HepG2 (cell line): ENCODE measurements around the gene ACTN2. TPM values are rescaled to one million over a fixed set of nuclear protein-coding genes. Genes with fewer than 3 reads are reported as not detected.
A peak's percentile ranks its signal among the peaks of the same experiment; 100 is the strongest.

Experiments
- AGO1 ChIP-seq: fragments of 200-400 bp; formaldehyde crosslinking; IDR thresholded peaks from 2 replicates; pipeline ENCODE4 v1.6.1; 2017; ENCODE audit warnings: mild to moderate bottlenecking, low read depth, low read length, moderate library complexity; ENCODE audit not compliant: poor library complexity, severe bottlenecking
- CCAR2 ChIP-seq: fragments of 200-400 bp; formaldehyde crosslinking; optimal IDR thresholded peaks from 2 replicates; pipeline ENCODE3; 2018; ENCODE audit warnings: low read depth, mild to moderate bottlenecking, low read length, moderate library complexity
- CENPT ChIP-seq: sonication (generic); formaldehyde crosslinking; IDR thresholded peaks from 2 replicates; pipeline ENCODE4 v1.8.0; 2022; ENCODE audit warnings: low read depth, mild to moderate bottlenecking, moderate library complexity, missing genetic modification reagents
- GTF2F1 ChIP-seq: fragments of 150-350 bp; IDR thresholded peaks from 2 replicates; pipeline ENCODE4 v1.6.1; 2014; ENCODE audit warnings: low read length
- KLF15 ChIP-seq: sonication (generic); formaldehyde crosslinking; IDR thresholded peaks from 2 replicates; pipeline ENCODE4 v1.8.1; 2023; ENCODE audit warnings: borderline replicate concordance, mild to moderate bottlenecking, inconsistent platforms, missing genetic modification reagents, mixed read lengths
- NAIF1 ChIP-seq: sonication (generic); formaldehyde crosslinking; IDR thresholded peaks from 2 replicates; pipeline ENCODE4 v1.5.0; 2020; ENCODE audit warnings: mild to moderate bottlenecking, missing genetic modification reagents, borderline replicate concordance
- REL ChIP-seq: sonication (generic); formaldehyde crosslinking; conservative IDR thresholded peaks from 2 replicates; pipeline ENCODE4 v1.8.0; 2022; ENCODE audit warnings: mild to moderate bottlenecking, missing genetic modification reagents, moderate library complexity
- SAP130 ChIP-seq: IDR thresholded peaks from 2 replicates; pipeline ENCODE4 v1.6.1; 2016; ENCODE audit warnings: low read depth
- SMAD9 ChIP-seq: sonication (generic); formaldehyde crosslinking; IDR thresholded peaks from 2 replicates; pipeline ENCODE4 v1.5.1; 2020; ENCODE audit warnings: mild to moderate bottlenecking, missing genetic modification reagents
- ZC3H4 ChIP-seq: sonication (generic); formaldehyde crosslinking; IDR thresholded peaks from 2 replicates; pipeline ENCODE4 v1.4.0; 2020; ENCODE audit warnings: missing genetic modification reagents, borderline replicate concordance
- ZFP41 ChIP-seq: sonication (generic); formaldehyde crosslinking; IDR thresholded peaks from 2 replicates; pipeline ENCODE4 v1.4.0; 2020; ENCODE audit warnings: mild to moderate bottlenecking, missing genetic modification reagents, borderline replicate concordance
- ZNF20 ChIP-seq: sonication (generic); formaldehyde crosslinking; IDR thresholded peaks from 2 replicates; pipeline ENCODE4 v1.4.0; 2020; ENCODE audit warnings: mild to moderate bottlenecking, moderate library complexity, missing genetic modification reagents
- ZNF224 ChIP-seq: sonication (generic); formaldehyde crosslinking; IDR thresholded peaks from 2 replicates; pipeline ENCODE4 v1.5.0; 2020; ENCODE audit warnings: mild to moderate bottlenecking, missing genetic modification reagents
- ZNF329 ChIP-seq: sonication (generic); formaldehyde crosslinking; IDR thresholded peaks from 2 replicates; pipeline ENCODE4 v1.9.0; 2021; ENCODE audit warnings: low read depth, mild to moderate bottlenecking, missing genetic modification reagents
- polyA plus RNA-seq, 8 experiments: library from polyadenylated mRNA; depleted of rRNA in 3 of 8; stranded (reverse) in 7 of 8; unstranded in 1 of 8; fragments of >200 nt; fragmentation: Illumina TruSeq in 4 of 8; extraction: Trizol in 4 of 8; gene quantifications; 2 replicates each; pipeline versions ENCODE4 v1.2.1 to v1.2.3, GENCODE V29; 2011 to 2016; ENCODE audit warnings: low read depth in 4 of 8, missing spikeins in 1 of 8, mixed read lengths in 1 of 8; ENCODE audit not compliant: insufficient read depth in 1 of 8
- total RNA-seq, 5 experiments: library from RNA; depleted of rRNA; stranded (reverse); fragments of >200 nt; fragmentation: Illumina TruSeq; extraction: Trizol; gene quantifications; 2 replicates each; pipeline ENCODE4 v1.2.3, GENCODE V29; 2016; ENCODE audit warnings: low read depth in 1 of 5
- TF ChIP-seq, protein P1 (sequence below): sonication (generic); formaldehyde crosslinking; IDR thresholded peaks from one replicate; pipeline ENCODE4 v1.5.1; 2020; ENCODE audit warnings: mild to moderate bottlenecking, missing genetic modification reagents; ENCODE audit errors: not compliant biosample characterization
- TF ChIP-seq, protein P2 (sequence below): sonication (generic); formaldehyde crosslinking; IDR thresholded peaks from 2 replicates; pipeline ENCODE4 v1.5.0; 2020; ENCODE audit warnings: missing genetic modification reagents, mild to moderate bottlenecking, borderline replicate concordance
- TF ChIP-seq, protein P3 (sequence below): sonication (generic); formaldehyde crosslinking; IDR thresholded peaks from 2 replicates; pipeline ENCODE4 v1.5.1; 2020; ENCODE audit warnings: missing genetic modification reagents, mild to moderate bottlenecking, borderline replicate concordance

ACTN2 gene
- total and polyA plus RNA-seq, 2 of the 13 experiments (the other 11 are each of a cell fraction or from before 2014, with no cell fraction given): 0.04 to 0.13 TPM

DNA sequence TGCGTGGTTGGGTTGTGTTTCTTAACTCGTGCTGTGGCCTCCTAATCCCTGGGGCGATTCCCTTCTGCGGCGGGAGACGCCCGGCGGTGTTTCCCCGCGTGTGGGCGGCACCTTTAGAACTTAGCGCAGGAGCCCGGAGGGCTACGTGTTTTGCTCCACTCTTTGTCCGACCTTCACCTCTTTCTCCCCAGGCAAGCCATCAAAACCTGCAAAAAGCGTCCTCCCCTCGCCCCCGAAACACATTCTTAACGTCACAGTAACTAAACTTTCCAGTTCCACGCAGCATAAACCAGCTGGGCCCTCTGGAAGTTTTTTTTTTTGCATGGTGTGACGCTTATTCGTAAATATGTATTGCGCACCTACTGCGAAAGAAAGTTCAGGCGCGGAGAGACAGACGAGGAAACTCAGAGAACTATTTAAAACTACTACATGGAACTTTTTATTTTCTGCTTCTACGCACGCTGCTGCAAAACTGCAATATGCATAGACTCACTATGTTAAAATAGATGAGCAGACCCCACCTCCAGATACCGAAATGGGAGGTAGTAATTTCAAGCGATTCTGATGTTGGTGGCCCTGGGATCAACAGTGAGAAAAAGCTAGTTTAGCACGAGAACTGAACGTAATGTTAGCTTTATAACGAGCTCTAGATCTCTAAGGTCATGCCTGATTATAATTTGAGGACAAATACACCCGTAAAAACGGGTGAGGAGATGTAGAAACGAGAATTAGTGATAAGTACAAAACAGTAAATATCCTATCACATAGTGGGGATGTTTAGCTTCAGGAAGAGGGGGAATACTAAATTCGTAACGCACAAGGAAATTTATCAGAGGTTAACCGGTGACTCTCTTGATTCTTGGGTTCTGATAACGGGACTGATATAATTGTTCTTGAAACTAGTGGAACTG, 109.7 kb downstream of the ACTN2 start (continued):
- TF ChIP-seq, protein P1, sequence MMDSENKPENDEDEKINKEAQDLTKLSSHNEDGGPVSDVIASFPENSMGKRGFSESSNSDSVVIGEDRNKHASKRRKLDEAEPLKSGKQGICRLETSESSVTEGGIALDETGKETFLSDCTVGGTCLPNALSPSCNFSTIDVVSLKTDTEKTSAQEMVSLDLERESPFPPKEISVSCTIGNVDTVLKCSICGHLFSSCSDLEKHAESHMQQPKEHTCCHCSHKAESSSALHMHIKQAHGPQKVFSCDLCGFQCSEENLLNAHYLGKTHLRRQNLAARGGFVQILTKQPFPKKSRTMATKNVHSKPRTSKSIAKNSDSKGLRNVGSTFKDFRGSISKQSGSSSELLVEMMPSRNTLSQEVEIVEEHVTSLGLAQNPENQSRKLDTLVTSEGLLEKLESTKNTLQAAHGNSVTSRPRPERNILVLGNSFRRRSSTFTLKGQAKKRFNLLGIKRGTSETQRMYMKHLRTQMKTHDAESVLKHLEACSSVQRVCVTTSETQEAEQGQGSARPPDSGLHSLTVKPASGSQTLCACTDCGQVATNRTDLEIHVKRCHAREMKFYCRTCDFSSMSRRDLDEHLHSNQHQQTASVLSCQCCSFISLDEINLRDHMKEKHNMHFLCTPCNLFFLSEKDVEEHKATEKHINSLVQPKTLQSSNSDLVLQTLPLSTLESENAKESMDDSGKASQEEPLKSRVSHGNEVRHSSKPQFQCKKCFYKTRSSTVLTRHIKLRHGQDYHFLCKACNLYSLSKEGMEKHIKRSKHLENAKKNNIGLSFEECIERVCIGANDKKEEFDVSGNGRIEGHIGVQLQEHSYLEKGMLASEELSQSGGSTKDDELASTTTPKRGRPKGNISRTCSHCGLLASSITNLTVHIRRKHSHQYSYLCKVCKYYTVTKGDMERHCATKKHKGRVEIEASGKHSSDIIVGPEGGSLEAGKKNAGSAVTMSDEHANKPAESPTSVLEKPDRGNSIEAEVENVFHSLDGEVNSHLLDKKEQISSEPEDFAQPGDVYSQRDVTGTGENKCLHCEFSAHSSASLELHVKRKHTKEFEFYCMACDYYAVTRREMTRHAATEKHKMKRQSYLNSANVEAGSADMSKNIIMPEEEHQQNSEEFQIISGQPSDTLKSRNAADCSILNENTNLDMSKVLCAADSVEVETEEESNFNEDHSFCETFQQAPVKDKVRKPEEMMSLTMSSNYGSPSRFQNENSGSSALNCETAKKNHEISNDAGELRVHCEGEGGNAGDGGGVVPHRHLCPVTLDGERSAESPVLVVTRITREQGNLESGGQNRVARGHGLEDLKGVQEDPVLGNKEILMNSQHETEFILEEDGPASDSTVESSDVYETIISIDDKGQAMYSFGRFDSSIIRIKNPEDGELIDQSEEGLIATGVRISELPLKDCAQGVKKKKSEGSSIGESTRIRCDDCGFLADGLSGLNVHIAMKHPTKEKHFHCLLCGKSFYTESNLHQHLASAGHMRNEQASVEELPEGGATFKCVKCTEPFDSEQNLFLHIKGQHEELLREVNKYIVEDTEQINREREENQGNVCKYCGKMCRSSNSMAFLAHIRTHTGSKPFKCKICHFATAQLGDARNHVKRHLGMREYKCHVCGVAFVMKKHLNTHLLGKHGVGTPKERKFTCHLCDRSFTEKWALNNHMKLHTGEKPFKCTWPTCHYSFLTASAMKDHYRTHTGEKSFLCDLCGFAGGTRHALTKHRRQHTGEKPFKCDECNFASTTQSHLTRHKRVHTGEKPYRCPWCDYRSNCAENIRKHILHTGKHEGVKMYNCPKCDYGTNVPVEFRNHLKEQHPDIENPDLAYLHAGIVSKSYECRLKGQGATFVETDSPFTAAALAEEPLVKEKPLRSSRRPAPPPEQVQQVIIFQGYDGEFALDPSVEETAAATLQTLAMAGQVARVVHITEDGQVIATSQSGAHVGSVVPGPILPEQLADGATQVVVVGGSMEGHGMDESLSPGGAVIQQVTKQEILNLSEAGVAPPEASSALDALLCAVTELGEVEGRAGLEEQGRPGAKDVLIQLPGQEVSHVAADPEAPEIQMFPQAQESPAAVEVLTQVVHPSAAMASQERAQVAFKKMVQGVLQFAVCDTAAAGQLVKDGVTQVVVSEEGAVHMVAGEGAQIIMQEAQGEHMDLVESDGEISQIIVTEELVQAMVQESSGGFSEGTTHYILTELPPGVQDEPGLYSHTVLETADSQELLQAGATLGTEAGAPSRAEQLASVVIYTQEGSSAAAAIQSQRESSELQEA (CRISPR knock-in tag): peak; percentile 60
- no peak for TF ChIP-seq CENPT (CRISPR knock-in tag)
- no peak for TF ChIP-seq SAP130 (CRISPR knock-in tag)
- no peak for TF ChIP-seq AGO1
- TF ChIP-seq CCAR2: no peak
- TF ChIP-seq ZNF20 (CRISPR knock-in tag): peak; percentile 62; the same call in 1 of the 2 replicates
- peak; percentile 65; the same call in 1 of the 2 replicates for TF ChIP-seq SMAD9
- peak; percentile 74; the same call in 1 of the 2 replicates for TF ChIP-seq ZNF329
- no peak for TF ChIP-seq ZFP41 (CRISPR knock-in tag)
- TF ChIP-seq NAIF1 (CRISPR knock-in tag): no peak; the same call in 1 of the 2 replicates
- no peak for TF ChIP-seq KLF15 (CRISPR knock-in tag)
- TF ChIP-seq, protein P2, sequence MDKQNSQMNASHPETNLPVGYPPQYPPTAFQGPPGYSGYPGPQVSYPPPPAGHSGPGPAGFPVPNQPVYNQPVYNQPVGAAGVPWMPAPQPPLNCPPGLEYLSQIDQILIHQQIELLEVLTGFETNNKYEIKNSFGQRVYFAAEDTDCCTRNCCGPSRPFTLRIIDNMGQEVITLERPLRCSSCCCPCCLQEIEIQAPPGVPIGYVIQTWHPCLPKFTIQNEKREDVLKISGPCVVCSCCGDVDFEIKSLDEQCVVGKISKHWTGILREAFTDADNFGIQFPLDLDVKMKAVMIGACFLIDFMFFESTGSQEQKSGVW (CRISPR knock-in tag): 0 out of 2 replicates have a peak, but pooled peaks have one; percentile 63
- no peak for TF ChIP-seq ZC3H4 (CRISPR knock-in tag)
- TF ChIP-seq GTF2F1: no peak
- TF ChIP-seq REL: 0 out of 2 replicates have a peak, but pooled peaks have one; percentile 21
- TF ChIP-seq, protein P3, sequence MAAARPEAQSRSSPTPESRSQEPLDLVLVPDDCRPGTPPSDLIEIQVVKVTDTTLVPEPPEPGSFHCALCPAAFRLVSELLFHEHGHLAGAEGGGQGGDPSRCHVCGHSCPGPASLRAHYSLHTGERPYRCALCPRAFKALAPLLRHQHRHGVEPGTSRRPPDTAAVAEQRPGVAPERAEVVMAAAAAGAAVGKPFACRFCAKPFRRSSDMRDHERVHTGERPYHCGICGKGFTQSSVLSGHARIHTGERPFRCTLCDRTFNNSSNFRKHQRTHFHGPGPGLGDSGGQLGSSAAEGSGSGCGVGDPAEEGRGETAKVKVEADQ: peak; percentile 68; the same call in 1 of the 2 replicates
- TF ChIP-seq ZNF224: 0 out of 2 replicates have a peak, but pooled peaks have one; percentile 42
